Hepatocyte (in vitro differentiated cells): Measurements from ENCODE around the gene IPO11.

ENCODE experiments used
- EZH2 ChIP-seq: fragments of 200-600 bp; sonication (generic); IDR thresholded peaks from 2 replicates; pipeline ENCODE4 v1.6.1; 2016; ENCODE audit warnings: antibody characterized with exemption, mild to moderate bottlenecking, borderline replicate concordance
- TF ChIP-seq, protein P1 (sequence below): fragments of 200-600 bp; sonication (generic); IDR thresholded peaks from 2 replicates; pipeline ENCODE4 v1.5.1; 2016; ENCODE audit warnings: antibody characterized with exemption, mild to moderate bottlenecking; ENCODE audit not compliant: poor library complexity

DNA sequence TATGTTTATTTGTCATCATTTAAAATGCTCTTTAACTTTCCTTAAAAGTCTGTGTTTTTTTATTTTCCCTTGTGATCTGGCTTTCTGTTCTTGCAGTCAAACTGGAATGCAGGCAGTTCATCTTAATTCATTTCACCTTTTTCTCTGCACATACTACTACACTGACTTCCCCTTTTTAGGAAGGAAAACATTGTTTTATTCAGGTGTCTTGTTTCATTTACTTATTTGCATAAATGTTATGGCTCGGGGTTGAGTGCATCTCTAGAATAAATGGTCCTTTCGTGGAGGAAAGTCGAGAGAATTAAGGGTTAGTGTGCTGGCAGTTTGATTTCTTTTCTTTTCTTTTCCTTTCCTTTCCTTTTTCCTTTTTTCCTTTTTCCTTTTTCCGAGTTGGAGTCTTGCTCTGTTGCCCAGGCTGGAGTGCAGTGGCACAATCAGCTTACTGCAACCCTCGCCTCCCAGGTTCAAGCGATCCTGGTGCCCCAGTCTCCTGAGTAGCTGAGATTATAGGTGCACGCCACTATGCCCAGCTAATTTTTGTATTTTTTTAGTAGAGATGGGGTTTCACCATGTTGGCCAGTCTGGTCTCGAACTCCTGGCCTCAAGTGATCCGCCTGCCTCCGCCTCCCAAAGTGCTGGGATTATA lies 90.0 kb downstream of the IPO11 start:
- TF ChIP-seq EZH2: no peak
- TF ChIP-seq, protein P1, sequence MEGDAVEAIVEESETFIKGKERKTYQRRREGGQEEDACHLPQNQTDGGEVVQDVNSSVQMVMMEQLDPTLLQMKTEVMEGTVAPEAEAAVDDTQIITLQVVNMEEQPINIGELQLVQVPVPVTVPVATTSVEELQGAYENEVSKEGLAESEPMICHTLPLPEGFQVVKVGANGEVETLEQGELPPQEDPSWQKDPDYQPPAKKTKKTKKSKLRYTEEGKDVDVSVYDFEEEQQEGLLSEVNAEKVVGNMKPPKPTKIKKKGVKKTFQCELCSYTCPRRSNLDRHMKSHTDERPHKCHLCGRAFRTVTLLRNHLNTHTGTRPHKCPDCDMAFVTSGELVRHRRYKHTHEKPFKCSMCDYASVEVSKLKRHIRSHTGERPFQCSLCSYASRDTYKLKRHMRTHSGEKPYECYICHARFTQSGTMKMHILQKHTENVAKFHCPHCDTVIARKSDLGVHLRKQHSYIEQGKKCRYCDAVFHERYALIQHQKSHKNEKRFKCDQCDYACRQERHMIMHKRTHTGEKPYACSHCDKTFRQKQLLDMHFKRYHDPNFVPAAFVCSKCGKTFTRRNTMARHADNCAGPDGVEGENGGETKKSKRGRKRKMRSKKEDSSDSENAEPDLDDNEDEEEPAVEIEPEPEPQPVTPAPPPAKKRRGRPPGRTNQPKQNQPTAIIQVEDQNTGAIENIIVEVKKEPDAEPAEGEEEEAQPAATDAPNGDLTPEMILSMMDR: no peak
